Measurements from ENCODE around the gene RPL14. TPM values are rescaled to one million over a fixed set of nuclear protein-coding genes. Genes with fewer than 3 reads are reported as not detected.

Gene RPL14
- total and polyA plus RNA-seq, 10 of the 15 experiments (the other 5 are each of a cell fraction or from before 2014, with no cell fraction given) = 530 to 3,008 (median 1,136) TPM

GRCh38 chr3:40452562-40452875 lies 4.6 kb upstream of the RPL14 start:
- DNase-seq (ENCODE audit: low read depth, low spot score) = no peak
- H4K20me1 ChIP-seq (ENCODE audit: control insufficient read depth, insufficient read depth) = no peaks in the 10 kb centered on the region
- H3K27ac ChIP-seq (ENCODE audit: control insufficient read depth, insufficient read depth) = peak overlapping the region; percentile 81
- POLR2A ChIA-PET = interaction anchor here (0.7 to 2.8 kb wide), 5 partner anchors 9 to 143 kb away, joined by 3 to 9 read pairs (median 4); partner anchors contain the start of genes EIF1B and ZNF619
- RAD21 ChIA-PET (ENCODE audit: unreplicated experiment) = no interaction called here
- SMC1A ChIA-PET (ENCODE audit: uncharacterized antibody, unreplicated experiment) = interaction anchor here (1.0 to 1.5 kb wide), 3 partner anchors 66 to 144 kb away, joined by 3 to 5 read pairs (median 3); no protein-coding TSS in a partner anchor
- peak overlapping the region; percentile 99 for H2AFZ ChIP-seq (ENCODE audit: control insufficient read depth, low read depth, low read length)
- H3K4me1 ChIP-seq (ENCODE audit: control insufficient read depth, insufficient read depth, low read length) = no peaks in the 10 kb centered on the region; the same call in 1 of the 2 replicates
- in situ Hi-C loops (cut with MboI) (no loop called here), intact Hi-C loops (cut with micrococcal nuclease; ENCODE audit: unreplicated experiment) (loop anchor here (5.0 to 10.0 kb wide), 3 partner anchors 75 to 258 kb away; no protein-coding TSS in a partner anchor)
- H3K9ac ChIP-seq (ENCODE audit: control insufficient read depth, insufficient read depth, low read length) = peak overlapping the region; percentile 78
- H3K4me3 ChIP-seq = peak overlapping the region; percentile 82
- no peaks in the 10 kb centered on the region for H3K9me3 ChIP-seq (replicated peaks; ENCODE audit: control insufficient read depth, insufficient read depth, low read length)
- no peaks in the 10 kb centered on the region for H3K36me3 ChIP-seq (ENCODE audit: control insufficient read depth in 2 of 2, insufficient read depth in 2 of 2, low read length in 1 of 2)
- peak overlapping the region; percentile 77 for H3K4me2 ChIP-seq (ENCODE audit: control insufficient read depth, insufficient read depth)
- peaks cover 8% of the 10 kb centered on the region for H3K79me2 ChIP-seq (ENCODE audit: control insufficient read depth, insufficient read depth, low read length)
- no peak for FAIRE-seq
- CTCF ChIA-PET = interaction anchor here (1.1 kb wide), 1 partner anchor 126 kb away, joined by 3 read pairs; no protein-coding TSS in a partner anchor
- no peak for ATAC-seq
- TSS peak; percentile 44 for BruUV-seq (replicated peaks)
- no peaks in the 10 kb centered on the region for H3K27me3 ChIP-seq (replicated peaks in 1 of 2; ENCODE audit: control insufficient read depth in 2 of 2, insufficient read depth in 2 of 2, low read length in 1 of 2)
- 2% methylated on average over 7 of the region's 7 CpGs for WGBS (ENCODE audit: insufficient coverage, insufficient replicate concordance, low lambda C conversion rate, missing lambda C conversion rate)
- TF ChIP-seq IKZF1 (conservative IDR thresholded peaks at IDR 0.05) = no peak
- no peak for TF ChIP-seq CEBPB (IDR thresholded peaks at IDR 0.05; ENCODE audit: borderline replicate concordance in 1 of 2, low read depth in 2 of 2, low read length in 2 of 2)
- no peak for TF ChIP-seq FOXM1 (IDR thresholded peaks at IDR 0.05; ENCODE audit: low read depth, low read length)
- TF ChIP-seq USF1 (IDR thresholded peaks at IDR 0.05; ENCODE audit: borderline replicate concordance, extremely low read length, insufficient read depth, low read depth, low read length) = no peak
- TF ChIP-seq IKZF2 (IDR thresholded peaks at IDR 0.05) = no peak
- no peak for TF ChIP-seq GABPA (IDR thresholded peaks at IDR 0.05; ENCODE audit: low read depth)
- TF ChIP-seq MYC (IDR thresholded peaks at IDR 0.05; ENCODE audit: insufficient read depth, insufficient read length, insufficient replicate concordance, low read length, severe bottlenecking) = no peak
- TF ChIP-seq WRNIP1 (IDR thresholded peaks at IDR 0.05; ENCODE audit: borderline replicate concordance, low read depth, low read length) = no peak
- TF ChIP-seq CHD2 (IDR thresholded peaks at IDR 0.05; ENCODE audit: borderline replicate concordance, low read depth, low read length) = no peak
- no peak for TF ChIP-seq CREM (IDR thresholded peaks at IDR 0.05; ENCODE audit: low read depth)
- TF ChIP-seq BMI1 (IDR thresholded peaks at IDR 0.05; ENCODE audit: borderline replicate concordance) = no peak
- TF ChIP-seq E4F1 (IDR thresholded peaks at IDR 0.05; ENCODE audit: borderline replicate concordance, partially characterized antibody) = no peak
- TF ChIP-seq SKIL (IDR thresholded peaks at IDR 0.05; ENCODE audit: low read depth, poor library complexity, severe bottlenecking) = no peak
- no peak for TF ChIP-seq PKNOX1 (IDR thresholded peaks at IDR 0.05)
- TF ChIP-seq KLF5 (IDR thresholded peaks at IDR 0.05; ENCODE audit: partially characterized antibody) = no peak
- no peak for TF ChIP-seq PML (IDR thresholded peaks at IDR 0.05; ENCODE audit: low read length)
- no peak for TF ChIP-seq SP1 (IDR thresholded peaks at IDR 0.05; ENCODE audit: low read depth, low read length)
- TF ChIP-seq BCL11A (IDR thresholded peaks at IDR 0.05; ENCODE audit: low read depth, low read length) = no peak

All from GM12878 (cell line).